Testis (tissue), 2 donors: Measurements from ENCODE around the gene VRTN.
"Not testable (repeated sequence)": the region's sequence is repeated elsewhere in the genome, so short reads cannot be mapped to it uniquely, and the experiment has no call there.

Experiments
- CTCF ChIP-seq, 3 experiments: fragments of 450-650 bp in 2 of 3; fragments of 200-600 bp in 1 of 3; sonication (generic) in 1 of 3; IDR thresholded peaks; one replicate each; pipeline ENCODE4 v1.5.1; 2016 to 2019; ENCODE audit warnings: antibody characterized with exemption in 3 of 3, mild to moderate bottlenecking in 2 of 3, moderate library complexity in 1 of 3
- POLR2A ChIP-seq: fragments of 450-650 bp; IDR thresholded peaks from one replicate; pipeline ENCODE4 v1.6.1; 2017; ENCODE audit warnings: antibody characterized with exemption, mild to moderate bottlenecking, moderate library complexity

- TF ChIP-seq CTCF (IDR thresholded peaks at IDR 0.05); POLR2A: not testable (repeated sequence)
Observed at GRCh38 chr14:74329950-74330552, 18.2 kb upstream of the VRTN start.
